SK-N-SH treated with all-trans-retinoic acid at 6 μM for 48 hours (cell line): ENCODE results near the gene MCM8.

Experiments used
- CREB5 ChIP-seq: fragments of 250-450 bp; sonication (Bioruptor Pico); IDR thresholded peaks from 2 replicates; pipeline ENCODE4 v1.5.1; 2020; ENCODE audit warnings: low read depth, mild to moderate bottlenecking, moderate library complexity
- CSDC2 ChIP-seq: fragments of 250-450 bp; sonication (Bioruptor Pico); IDR thresholded peaks from 2 replicates; pipeline ENCODE4 v1.5.0; 2020; ENCODE audit warnings: mild to moderate bottlenecking, moderate library complexity
- GLIS3 ChIP-seq: fragments of 250-450 bp; sonication (Bioruptor Pico); IDR thresholded peaks from 2 replicates; pipeline ENCODE4 v1.5.0; 2020; ENCODE audit warnings: mild to moderate bottlenecking, moderate library complexity
- POU6F1 ChIP-seq: fragments of 250-450 bp; sonication (Bioruptor Pico); IDR thresholded peaks from 2 replicates; pipeline ENCODE4 v1.8.0; 2021; ENCODE audit warnings: low read depth, mild to moderate bottlenecking, moderate library complexity, borderline replicate concordance
- SNAI2 ChIP-seq: fragments of 250-450 bp; sonication (Bioruptor Pico); IDR thresholded peaks from 2 replicates; pipeline ENCODE4 v1.5.0; 2020; ENCODE audit warnings: mild to moderate bottlenecking, moderate library complexity
- TCF4 ChIP-seq: fragments of 250-450 bp; sonication (Bioruptor Pico); IDR thresholded peaks from 2 replicates; pipeline ENCODE4 v1.8.0; 2021; ENCODE audit warnings: mild to moderate bottlenecking, moderate library complexity, borderline replicate concordance
- TOX ChIP-seq: fragments of 250-450 bp; sonication (Bioruptor Pico); IDR thresholded peaks from 2 replicates; pipeline ENCODE4 v1.8.0; 2021; ENCODE audit warnings: mild to moderate bottlenecking, moderate library complexity, borderline replicate concordance
- ZNF70 ChIP-seq: fragments of 450-650 bp; formaldehyde crosslinking; IDR thresholded peaks from 2 replicates; pipeline ENCODE4 v1.5.0; 2020; ENCODE audit warnings: mild to moderate bottlenecking, moderate library complexity

GRCh38 chr20:5967469-5967868 is 17.0 kb downstream of the MCM8 start:
- TF ChIP-seq CREB5 (no peak), TOX (CRISPR knock-in tag) (no peak), CSDC2 (no peak), ZNF70 (CRISPR knock-in tag) (no peak), POU6F1 (CRISPR knock-in tag) (no peak), GLIS3 (CRISPR knock-in tag) (no peak), TCF4 (CRISPR knock-in tag) (no peak), SNAI2 (CRISPR knock-in tag) (no peak)
